Smooth muscle cell (in vitro differentiated cells): ENCODE measurements around the gene BRS3. TPM values are rescaled to one million over a fixed set of nuclear protein-coding genes. Genes with fewer than 3 reads are reported as not detected.
"Not testable (repeated sequence)": the region's sequence is repeated elsewhere in the genome, so short reads cannot be mapped to it uniquely, and the experiment has no call there.

Experiments
- DNase-seq: peaks from one replicate; lab custom pipeline; 2025; ENCODE audit not compliant: unreplicated experiment; lab: John Stamatoyannopoulos, UW
- H2AFZ ChIP-seq: fragments of 200-600 bp; sonication (generic); 2 replicates; pipeline ENCODE4 v1.6.0; 2016; ENCODE audit warnings: antibody characterized with exemption, low read depth, mild to moderate bottlenecking
- H3F3A ChIP-seq: fragments of 200-600 bp; sonication (generic); 2 replicates; pipeline ENCODE4 v1.6.0; 2017; ENCODE audit warnings: antibody characterized with exemption, low read depth
- H3K27ac ChIP-seq: fragments of 200-600 bp; sonication (generic); 2 replicates; pipeline ENCODE4 v1.5.1; 2016; ENCODE audit warnings: low read depth, mild to moderate bottlenecking
- H3K27me3 ChIP-seq: fragments of 200-600 bp; sonication (generic); 2 replicates; pipeline ENCODE4 v1.6.1; 2016; ENCODE audit warnings: low read depth, mild to moderate bottlenecking
- H3K36me3 ChIP-seq: fragments of 200-600 bp; sonication (generic); 2 replicates; pipeline ENCODE4 v1.5.1; 2016; ENCODE audit warnings: low read depth
- H3K4me1 ChIP-seq: fragments of 200-600 bp; sonication (generic); 2 replicates; pipeline ENCODE4 v1.5.1; 2016; ENCODE audit warnings: low read depth
- H3K4me2 ChIP-seq: fragments of 200-600 bp; sonication (generic); 2 replicates; pipeline ENCODE4 v1.6.0; 2016; ENCODE audit warnings: mild to moderate bottlenecking
- H3K4me3 ChIP-seq: fragments of 200-600 bp; sonication (generic); 2 replicates; pipeline ENCODE4 v1.5.1; 2016; ENCODE audit warnings: mild to moderate bottlenecking
- H3K79me2 ChIP-seq: fragments of 200-600 bp; sonication (generic); 2 replicates; pipeline ENCODE4 v1.6.0; 2016; ENCODE audit warnings: low read depth, mild to moderate bottlenecking
- H3K9ac ChIP-seq: fragments of 200-600 bp; sonication (generic); 2 replicates; pipeline ENCODE4 v1.6.0; 2016; ENCODE audit warnings: low read depth
- H3K9me3 ChIP-seq: fragments of 200-600 bp; sonication (generic); replicated peaks from 2 replicates; pipeline ENCODE4 v1.5.1; 2016; ENCODE audit warnings: low read depth
- H4K20me1 ChIP-seq: fragments of 200-600 bp; sonication (generic); 2 replicates; pipeline ENCODE4 v1.6.0; 2016; ENCODE audit warnings: low read depth
- WGBS: methylation state at CpG from one replicate; pipeline ENCODE4 v1.1.7; 2016; ENCODE audit warnings: low lambda C conversion rate; 5-methylcytosine and 5-hydroxymethylcytosine counted together
- polyA plus RNA-seq: library from polyadenylated mRNA; unstranded; fragments of >200 nt; fragmentation: Nextera tagmentation; extraction: Ambion mirVana; gene quantifications from 2 replicates; pipeline ENCODE4 v1.2.1, GENCODE V29; 2016
- total RNA-seq: library from RNA; depleted of rRNA; stranded (reverse); fragments of >200 nt; gene quantifications from 2 replicates; pipeline ENCODE4 v1.2.3, GENCODE V29; 2014
- TF ChIP-seq, protein P1 (sequence below): fragments of 200-600 bp; sonication (generic); IDR thresholded peaks from 2 replicates; pipeline ENCODE4 v1.5.1; 2017; ENCODE audit warnings: borderline replicate concordance, mild to moderate bottlenecking, antibody characterized with exemption; ENCODE audit not compliant: insufficient read depth, poor library complexity, severe bottlenecking

The BRS3 gene
- not detected in 2 replicates for total RNA-seq
- polyA plus RNA-seq = not detected in 2 replicates

DNA sequence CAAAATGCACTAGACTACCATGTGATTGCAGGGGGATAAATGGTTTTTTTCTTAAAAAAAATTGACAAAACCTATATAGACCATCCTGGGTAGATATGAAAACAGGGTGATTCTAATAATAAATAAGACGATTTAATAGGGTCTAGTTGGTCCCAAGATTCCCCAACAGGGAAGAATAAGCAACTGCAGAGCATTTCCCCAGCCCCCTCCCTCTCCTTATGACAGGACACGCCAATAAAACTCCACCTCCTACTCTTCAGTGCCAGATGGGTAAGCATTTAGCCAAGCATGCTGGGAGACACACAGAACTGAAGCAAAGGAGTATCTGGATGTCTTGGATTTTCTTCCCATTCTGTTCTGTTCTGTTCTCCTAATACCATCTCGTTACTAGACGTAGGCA is at the start of gene BRS3:
TSS of gene BRS3 (plus strand) at position 301 of the 400 bp plus-strand sequence. CDS start 168 bp downstream, outside the sequence.
- Histone ChIP-seq H2AFZ (no peak within 1 kb of the TSS), H3K36me3 (no peaks in the 10 kb centered on the region), H3K4me2 (no peak within 1 kb of the TSS), H3K4me3 (no peak within 1 kb of the TSS), H3K79me2 (no peaks in the 10 kb centered on the region), H3F3A (no peaks in the 10 kb centered on the region), H3K9ac (no peak within 1 kb of the TSS), H3K9me3 (no peaks in the 10 kb centered on the region), H3K4me1 (no peaks in the 10 kb centered on the region), H3K27me3 (peaks cover 28% of the 10 kb centered on the region), H3K27ac (no peak within 1 kb of the TSS), H4K20me1 (no peaks in the 10 kb centered on the region)
- WGBS = 53% methylated on average over 4 of the region's 4 CpGs
- no peak for DNase-seq
- TF ChIP-seq, protein P1, sequence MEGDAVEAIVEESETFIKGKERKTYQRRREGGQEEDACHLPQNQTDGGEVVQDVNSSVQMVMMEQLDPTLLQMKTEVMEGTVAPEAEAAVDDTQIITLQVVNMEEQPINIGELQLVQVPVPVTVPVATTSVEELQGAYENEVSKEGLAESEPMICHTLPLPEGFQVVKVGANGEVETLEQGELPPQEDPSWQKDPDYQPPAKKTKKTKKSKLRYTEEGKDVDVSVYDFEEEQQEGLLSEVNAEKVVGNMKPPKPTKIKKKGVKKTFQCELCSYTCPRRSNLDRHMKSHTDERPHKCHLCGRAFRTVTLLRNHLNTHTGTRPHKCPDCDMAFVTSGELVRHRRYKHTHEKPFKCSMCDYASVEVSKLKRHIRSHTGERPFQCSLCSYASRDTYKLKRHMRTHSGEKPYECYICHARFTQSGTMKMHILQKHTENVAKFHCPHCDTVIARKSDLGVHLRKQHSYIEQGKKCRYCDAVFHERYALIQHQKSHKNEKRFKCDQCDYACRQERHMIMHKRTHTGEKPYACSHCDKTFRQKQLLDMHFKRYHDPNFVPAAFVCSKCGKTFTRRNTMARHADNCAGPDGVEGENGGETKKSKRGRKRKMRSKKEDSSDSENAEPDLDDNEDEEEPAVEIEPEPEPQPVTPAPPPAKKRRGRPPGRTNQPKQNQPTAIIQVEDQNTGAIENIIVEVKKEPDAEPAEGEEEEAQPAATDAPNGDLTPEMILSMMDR = no peak

DNA sequence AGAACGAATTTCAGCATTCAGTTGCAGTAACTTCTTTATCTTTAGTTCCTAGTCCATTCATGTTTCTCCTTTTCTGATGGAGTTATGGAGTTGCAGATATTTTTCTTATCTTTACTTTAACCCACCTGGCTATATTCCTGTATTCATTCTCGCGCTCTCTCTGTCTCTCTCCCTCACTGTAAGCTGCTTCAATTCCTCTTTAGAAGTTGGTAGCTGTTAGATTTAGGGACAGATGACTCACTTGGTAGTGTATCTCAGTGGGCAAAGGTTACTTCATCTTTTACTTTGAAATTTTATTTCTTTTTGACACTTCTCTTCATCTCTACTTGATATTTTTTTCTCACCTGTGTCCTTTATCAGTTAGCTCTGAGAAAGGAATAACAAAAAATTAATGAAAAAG is 49.6 kb upstream of the BRS3 start:
- H2AFZ ChIP-seq = no peak overlapping the region
- 85% methylated on average over 3 of the region's 3 CpGs for WGBS
- TF ChIP-seq, protein P1 = no peak
- no peak overlapping the region for H3K4me2 ChIP-seq
- H3K9ac ChIP-seq = no peak overlapping the region
- H3K9me3 ChIP-seq = no peaks in the 10 kb centered on the region
- H3K36me3 ChIP-seq = no peaks in the 10 kb centered on the region
- no peaks in the 10 kb centered on the region for H3K4me1 ChIP-seq
- no peak overlapping the region for H3K27ac ChIP-seq
- no peak overlapping the region for H3K4me3 ChIP-seq
- no peaks in the 10 kb centered on the region for H3K27me3 ChIP-seq
- no peaks in the 10 kb centered on the region for H3K79me2 ChIP-seq
- H3F3A ChIP-seq = no peaks in the 10 kb centered on the region
- no peaks in the 10 kb centered on the region for H4K20me1 ChIP-seq
- DNase-seq = no peak

DNA sequence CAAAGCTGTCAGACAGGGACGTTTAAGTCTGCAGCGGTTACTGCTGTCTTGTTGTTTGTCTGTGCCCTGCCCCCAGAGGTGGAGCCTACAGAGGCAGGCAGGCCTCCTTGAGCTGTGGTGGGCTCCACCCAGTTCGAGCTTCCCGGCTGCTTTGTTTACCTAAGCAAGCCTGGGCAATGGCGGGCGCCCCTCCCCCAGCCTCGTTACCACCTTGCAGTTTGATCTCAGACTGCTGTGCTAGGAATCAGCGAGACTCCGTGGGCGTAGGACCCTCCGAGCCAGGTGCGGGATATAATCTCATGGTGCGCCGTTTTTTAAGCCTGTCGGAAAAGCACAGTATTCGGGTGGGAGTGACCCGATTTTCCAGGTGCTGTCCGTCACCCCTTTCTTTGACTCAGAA is 42.1 kb upstream of the BRS3 start:
- not testable (repeated sequence) for H3K4me2 ChIP-seq, H3K4me3 ChIP-seq, H3K27me3 ChIP-seq, H4K20me1 ChIP-seq, DNase-seq, H3K9ac ChIP-seq, H2AFZ ChIP-seq, H3K36me3 ChIP-seq, H3K9me3 ChIP-seq, H3K4me1 ChIP-seq, H3K79me2 ChIP-seq, H3K27ac ChIP-seq, H3F3A ChIP-seq
- 85% methylated on average over 18 of the region's 18 CpGs for WGBS

DNA sequence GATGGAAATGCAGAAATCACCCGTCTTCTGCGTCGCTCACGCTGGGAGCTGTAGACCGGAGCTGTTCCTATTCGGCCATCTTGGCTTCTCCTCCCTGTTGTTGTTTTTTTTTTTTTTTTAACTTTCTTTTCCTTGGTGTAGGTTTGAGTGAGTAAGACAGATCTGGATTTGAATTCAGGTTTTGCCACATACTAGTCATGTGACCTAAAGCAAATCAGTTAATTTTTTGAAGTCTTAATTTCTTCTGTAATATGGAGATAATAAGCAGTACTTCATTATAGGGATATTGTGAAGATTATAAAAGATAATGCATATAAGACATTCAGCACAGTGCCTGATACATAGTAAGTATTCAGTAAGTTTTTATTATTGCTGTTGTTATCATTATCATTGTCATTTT is 41.5 kb upstream of the BRS3 start:
- TF ChIP-seq, protein P1 = no peak
- no peak for DNase-seq
- Histone ChIP-seq H2AFZ (no peak overlapping the region), H3K4me2 (no peak overlapping the region), H3K9me3 (no peaks in the 10 kb centered on the region), H3K9ac (no peak overlapping the region), H3K4me3 (no peak overlapping the region), H3K79me2 (no peaks in the 10 kb centered on the region), H3K36me3 (no peaks in the 10 kb centered on the region), H4K20me1 (no peaks in the 10 kb centered on the region), H3K4me1 (no peaks in the 10 kb centered on the region), H3F3A (no peaks in the 10 kb centered on the region), H3K27ac (no peak overlapping the region), H3K27me3 (no peaks in the 10 kb centered on the region)
- WGBS = 92% methylated on average over 6 of the region's 6 CpGs
